T-helper 2 cell treated with Interferon-gamma antibody and Interleukin-4, amounts not matched to agents 100 ng/mL and 5 ng/mL, for 36 hours (primary cell): ENCODE results near the gene CREG2. TPM values are rescaled to one million over a fixed set of nuclear protein-coding genes. Genes with fewer than 3 reads are reported as not detected.

Source experiments
- total RNA-seq: library from RNA; stranded (reverse); gene quantifications from 2 replicates; pipeline ENCODE4 v1.2.3, GENCODE V29; 2022

CREG2 gene
- total RNA-seq, 1 donor from 2014 or later: 0.14 TPM

Other genes starting within 250 kb of the CREG2 start
- gene TBC1D8, start 236.1 kb downstream of the CREG2 start, total RNA-seq: 0.66 and 0.73 TPM in 2 replicates
- 75.6 and 76.3 TPM in 2 replicates for gene CNOT11, start 134.6 kb downstream of the CREG2 start, total RNA-seq
- 85.5 and 87.0 TPM in 2 replicates for gene RNF149, start 78.8 kb downstream of the CREG2 start, total RNA-seq
- 4.4 and 6.6 TPM in 2 replicates for gene RFX8, start 87.6 kb upstream of the CREG2 start, total RNA-seq